CMK (cell line): Measurements from ENCODE around the gene C6orf15.

Experiments
- DNase-seq: peaks from one replicate; pipeline ENCODE4 v3.0.0-alpha.2; 2010; ENCODE audit warnings: low read depth

The C6orf15 gene

GRCh38 chr6:31130751-31131150 lies 18.4 kb upstream of the C6orf15 start:
- no peak for DNase-seq

GRCh38 chr6:31129130-31129529 lies 16.8 kb upstream of the C6orf15 start:
- DNase-seq: no peak

GRCh38 chr6:31128093-31128676 lies 15.8 kb upstream of the C6orf15 start:
- no peak for DNase-seq

GRCh38 chr6:31126396-31127175 lies 14.2 kb upstream of the C6orf15 start:
- DNase-seq: no peak

GRCh38 chr6:31125586-31126363 lies 13.4 kb upstream of the C6orf15 start:
- no peak for DNase-seq

GRCh38 chr6:31125162-31125561 lies 12.8 kb upstream of the C6orf15 start:
- no peak for DNase-seq

GRCh38 chr6:31122791-31123706 lies 10.7 kb upstream of the C6orf15 start:
- no peak for DNase-seq

GRCh38 chr6:31121131-31121790 lies 8.9 kb upstream of the C6orf15 start:
- no peak for DNase-seq

- DNase-seq: no peak
Observed at GRCh38 chr6:31120151-31120915, 8.0 kb upstream of the C6orf15 start, which contains the start of gene CDSN. CDSN (minus strand) TSS chr6:31120446; CDS start chr6:31120419, 27 bp downstream.

GRCh38 chr6:31118178-31118577 lies 5.8 kb upstream of the C6orf15 start:
- DNase-seq: no peak

- no peak for DNase-seq
Observed at GRCh38 chr6:31116661-31117385, 4.4 kb upstream of the C6orf15 start.

GRCh38 chr6:31115941-31116560 lies 3.7 kb upstream of the C6orf15 start:
- no peak for DNase-seq

GRCh38 chr6:31114970-31115849 lies 2.8 kb upstream of the C6orf15 start:
- DNase-seq: no peak

- no peak for DNase-seq
Observed at GRCh38 chr6:31114541-31114878, 2.1 kb upstream of the C6orf15 start, which contains the start of gene PSORS1C1. PSORS1C1 (plus strand) TSS chr6:31114800; CDS start chr6:31129633, 14,833 bp downstream.

GRCh38 chr6:31113861-31114540 lies 1.6 kb upstream of the C6orf15 start:
- DNase-seq: no peak

GRCh38 chr6:31111712-31112111 lies 663 bp downstream of the C6orf15 start:
- DNase-seq: no peak

- no peak for DNase-seq
Observed at GRCh38 chr6:31110825-31111582, 1.4 kb downstream of the C6orf15 start.
